Stimulated activated CD4-positive, alpha-beta T cell treated with anti-CD3 and anti-CD28 coated beads, Interleukin-12 subunit alpha, Interleukin-12 subunit beta, amount 100 ng/mL, for 24 hours (primary cell): Measurements from ENCODE around the gene SALL1.

Experiments used
- DNase-seq, 2 experiments: peaks; one replicate each; pipeline ENCODE4 v3.0.0-alpha.2; 2020; ENCODE audit warnings: low read depth in 2 of 2

Gene SALL1

DNA sequence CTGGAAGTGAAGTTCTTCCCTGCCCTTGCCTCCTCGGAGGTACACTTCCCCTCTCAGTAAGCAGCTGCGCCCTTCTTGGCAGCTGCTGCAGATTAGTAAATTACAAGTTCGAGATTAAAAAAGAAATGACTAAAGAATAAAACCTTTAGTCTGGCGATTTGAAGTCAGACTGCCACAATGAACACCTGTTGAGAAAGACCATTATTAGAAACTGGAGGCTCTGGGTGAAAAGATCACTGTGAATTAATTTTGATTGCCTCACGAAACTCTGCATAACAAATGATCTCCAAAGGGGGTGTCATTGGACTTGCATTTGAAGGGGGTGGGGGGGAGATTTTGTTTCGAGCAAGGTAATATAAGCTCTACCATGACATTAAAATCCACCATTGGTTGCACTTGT lies 39.3 kb downstream of the SALL1 start:
- DNase-seq: no peak

DNA sequence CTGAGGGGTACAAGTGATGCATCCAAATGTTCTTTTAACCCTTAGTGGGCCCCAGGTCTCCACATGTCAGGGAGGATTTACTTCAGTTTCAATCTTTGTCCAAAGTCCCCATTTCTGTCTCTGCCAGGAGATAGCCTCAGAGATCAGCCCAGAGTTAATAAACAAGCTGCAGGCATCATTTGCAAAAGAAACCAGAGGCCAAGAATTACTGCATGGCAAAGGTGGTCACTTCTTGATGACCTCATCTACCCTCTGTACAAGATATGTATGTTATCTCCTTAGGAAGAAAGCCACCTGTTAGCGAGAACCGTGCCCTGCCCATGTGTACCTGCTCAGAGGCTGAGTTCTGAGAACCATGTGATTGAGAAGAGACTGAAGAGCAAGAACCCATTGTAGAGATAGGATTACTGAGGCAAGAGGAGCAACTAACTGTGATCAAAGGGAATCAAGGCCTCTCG lies 40.3 kb downstream of the SALL1 start:
- DNase-seq: no peak

DNA sequence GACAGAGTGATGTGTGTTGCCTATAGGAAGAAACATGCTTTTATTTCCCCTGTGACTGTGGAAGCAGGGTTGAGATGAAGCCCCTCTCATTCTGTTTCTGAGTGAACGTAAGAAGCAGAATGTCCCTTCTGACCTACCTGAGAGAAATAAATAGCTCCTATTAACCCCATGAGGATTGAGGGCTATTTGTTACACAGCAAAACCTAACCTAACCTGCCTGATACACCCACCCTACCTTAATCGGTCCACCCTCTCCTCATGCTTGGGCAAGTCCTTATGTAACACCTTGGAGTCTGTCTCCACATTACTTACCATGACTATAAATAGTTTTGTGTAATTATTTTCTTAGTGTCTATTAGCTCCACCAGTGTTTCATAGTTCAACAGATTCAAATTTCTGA lies 41.9 kb downstream of the SALL1 start:
- DNase-seq: no peak

DNA sequence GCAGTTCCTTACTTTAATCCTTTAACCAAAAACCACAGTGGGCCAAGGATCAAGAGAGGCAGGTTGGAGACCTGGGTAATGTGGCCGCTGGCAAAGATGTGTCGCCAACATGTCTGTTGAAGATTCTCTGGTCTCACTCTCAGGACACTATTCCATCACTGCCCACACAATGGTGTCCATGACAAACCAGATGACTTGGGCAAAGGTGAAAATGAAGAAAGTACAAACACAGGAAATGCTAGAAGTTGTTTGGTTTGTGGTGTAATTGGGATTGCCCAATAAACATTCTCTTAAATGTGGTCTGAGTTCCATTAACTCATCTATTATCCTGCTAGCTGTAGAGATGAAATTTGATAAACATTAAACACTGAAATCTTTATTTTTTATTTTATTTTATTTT lies 43.3 kb downstream of the SALL1 start:
- DNase-seq: no peak

DNA sequence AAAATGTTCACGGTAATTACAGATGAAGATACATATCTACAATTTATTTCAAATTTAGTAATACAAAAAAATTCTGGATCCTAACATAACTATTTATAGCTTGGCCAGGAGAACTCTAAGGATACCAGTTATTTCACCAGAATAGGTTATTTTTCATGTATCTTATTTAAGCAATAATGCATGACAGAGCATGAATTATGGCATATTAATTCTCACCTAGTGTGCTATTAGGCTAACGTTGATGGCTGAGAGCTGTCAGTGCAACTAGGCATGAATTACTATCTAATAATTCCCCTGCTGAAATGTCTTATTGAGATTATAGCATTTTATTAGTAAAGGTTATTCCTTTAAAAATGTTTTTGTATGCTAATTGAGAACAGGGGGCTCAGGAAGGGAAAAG lies 44.5 kb downstream of the SALL1 start:
- no peak for DNase-seq

DNA sequence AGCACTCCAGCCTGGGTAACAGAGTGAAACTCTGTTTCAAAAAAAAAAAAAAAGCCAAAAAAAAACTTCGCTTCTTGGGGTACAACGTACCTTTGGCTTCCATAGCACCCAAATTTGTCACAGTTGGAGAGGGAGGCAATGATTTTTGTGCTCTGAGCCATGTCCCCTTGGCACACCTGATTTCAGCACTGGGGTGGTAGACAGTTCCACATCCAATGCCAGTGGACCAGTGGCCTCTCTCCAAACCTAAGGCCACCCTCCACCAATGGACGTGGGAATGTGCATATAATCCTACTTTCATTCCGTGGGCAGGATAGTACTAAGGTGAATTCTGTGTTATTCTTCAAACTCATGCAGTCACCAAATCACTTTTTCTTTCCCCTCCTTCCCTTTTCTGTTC lies 47.5 kb downstream of the SALL1 start:
- DNase-seq: no peak

DNA sequence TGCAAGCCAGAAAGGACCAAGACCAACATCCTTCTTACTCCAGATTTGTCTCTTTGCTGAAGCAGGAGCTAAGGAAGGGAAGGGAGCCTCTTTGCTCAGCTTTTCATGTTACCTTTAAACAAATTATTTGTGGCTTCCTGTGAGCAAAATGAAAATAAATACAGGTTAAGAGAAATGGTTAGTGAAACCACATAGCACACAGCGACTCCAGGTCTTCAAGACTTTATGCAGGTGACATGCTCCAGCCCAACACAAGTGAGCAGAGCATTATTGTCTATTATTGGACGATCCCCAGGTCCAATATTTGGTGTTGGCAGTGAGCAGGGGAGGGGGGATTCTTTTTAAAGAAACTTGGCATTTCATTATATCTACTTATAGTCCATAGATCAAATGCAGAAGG lies 53.3 kb downstream of the SALL1 start:
- DNase-seq: no peak

DNA sequence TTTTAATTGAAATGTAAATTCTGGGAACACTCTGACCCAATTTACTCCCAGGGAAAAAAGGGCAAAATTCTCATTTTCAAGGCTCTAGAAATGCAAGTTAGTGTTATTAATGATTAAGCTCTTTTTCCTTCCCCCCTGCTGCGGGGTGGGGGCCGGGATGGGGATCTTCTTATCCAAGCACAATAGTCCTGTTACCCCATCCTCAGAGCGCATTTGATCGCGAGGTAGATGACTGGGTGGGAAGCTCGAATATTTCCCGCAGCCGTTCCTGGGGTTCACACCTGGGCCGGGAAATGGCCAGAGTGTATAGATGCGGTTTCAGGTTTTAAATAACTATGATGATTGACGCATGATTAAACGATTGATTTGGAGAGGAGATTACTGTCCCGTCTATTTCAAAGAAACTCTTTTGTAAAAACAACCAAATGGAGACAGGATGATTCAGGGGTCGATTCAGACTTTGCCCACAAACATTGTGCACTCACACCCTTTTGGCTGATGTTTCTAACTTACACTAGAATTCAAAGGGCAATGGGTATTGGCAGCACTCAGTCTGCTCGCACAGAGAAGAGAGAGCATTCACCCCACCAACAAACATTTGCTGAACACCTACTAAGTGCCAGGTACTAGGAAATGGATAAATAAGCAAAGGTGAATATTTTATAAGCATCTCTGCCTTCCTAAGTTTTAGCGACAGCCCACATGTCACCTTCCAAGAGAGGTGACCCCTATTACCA lies 55.0 kb downstream of the SALL1 start:
- no peak for DNase-seq

DNA sequence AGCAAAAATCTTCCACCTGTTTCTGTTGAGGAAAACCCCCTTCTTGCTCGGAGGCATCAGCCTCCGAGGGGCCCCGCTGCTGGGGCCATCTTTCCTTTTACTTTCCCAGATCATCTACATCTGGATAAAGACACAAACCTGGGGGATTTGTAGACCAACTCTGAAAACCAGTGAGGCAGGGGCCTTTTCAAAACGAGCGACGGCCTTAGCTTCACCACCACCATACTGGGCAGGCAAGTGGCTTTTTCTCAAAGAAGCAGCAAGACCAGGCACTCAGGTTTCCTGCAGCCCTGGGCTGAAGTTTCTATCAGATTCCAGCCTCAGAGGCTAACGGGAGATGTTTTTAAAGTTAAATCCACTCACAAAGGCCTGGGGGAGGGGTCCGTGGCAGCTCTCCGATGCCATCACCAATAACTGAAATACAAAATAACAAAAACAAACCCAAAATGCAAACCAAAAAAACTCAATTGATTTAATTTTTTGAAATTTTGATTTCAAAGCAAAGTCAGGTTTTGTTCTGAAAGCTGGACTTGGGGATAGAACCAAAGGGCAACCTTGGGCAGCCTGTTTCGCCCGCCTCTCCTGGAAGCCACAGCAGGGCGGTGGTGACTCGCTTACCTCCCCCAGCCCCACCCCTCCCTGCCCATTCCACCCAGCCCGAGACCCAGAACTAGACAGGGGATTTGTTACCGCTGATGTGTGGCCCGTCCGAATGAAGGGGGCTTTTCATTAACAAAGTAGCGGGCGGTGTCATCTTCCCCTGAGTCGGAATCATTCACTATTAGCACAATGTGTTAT lies 55.8 kb downstream of the SALL1 start:
- DNase-seq: no peak

DNA sequence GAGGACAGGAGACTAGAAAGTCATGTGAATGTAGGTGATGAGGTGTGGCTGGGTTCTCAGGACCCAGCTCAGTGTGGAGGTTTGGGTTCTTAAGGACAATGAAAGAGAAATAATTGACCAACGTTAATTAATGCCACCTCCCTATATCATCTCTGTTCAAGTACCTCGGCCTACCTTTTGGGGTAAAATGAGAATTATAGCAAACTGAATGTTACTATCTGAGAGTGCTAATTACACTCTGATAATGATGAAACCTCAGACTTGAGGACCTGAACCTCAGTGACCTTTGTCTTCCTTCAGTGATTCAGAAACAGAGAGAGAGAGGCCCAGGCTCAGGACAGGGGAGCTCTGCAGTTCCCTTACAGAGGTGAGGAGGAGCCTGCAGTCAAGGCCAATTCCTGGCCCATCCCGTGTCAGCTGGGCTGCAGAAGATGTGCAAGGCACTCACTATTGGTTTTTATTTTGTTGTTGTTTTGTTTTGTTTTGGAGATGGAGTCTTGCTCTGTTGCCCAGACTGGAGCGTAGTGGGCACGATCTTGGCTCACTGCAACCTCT lies 57.3 kb downstream of the SALL1 start:
- DNase-seq: no peak
